ENCODE measurements around the gene GNPNAT1. TPM values are rescaled to one million over a fixed set of nuclear protein-coding genes. Genes with fewer than 3 reads are reported as not detected.
A peak's percentile ranks its signal among the peaks of the same experiment; 100 is the strongest.

GNPNAT1 gene
- total RNA-seq, 2 experiments from 2014 or later = 3.8 to 4.6 TPM

DNA sequence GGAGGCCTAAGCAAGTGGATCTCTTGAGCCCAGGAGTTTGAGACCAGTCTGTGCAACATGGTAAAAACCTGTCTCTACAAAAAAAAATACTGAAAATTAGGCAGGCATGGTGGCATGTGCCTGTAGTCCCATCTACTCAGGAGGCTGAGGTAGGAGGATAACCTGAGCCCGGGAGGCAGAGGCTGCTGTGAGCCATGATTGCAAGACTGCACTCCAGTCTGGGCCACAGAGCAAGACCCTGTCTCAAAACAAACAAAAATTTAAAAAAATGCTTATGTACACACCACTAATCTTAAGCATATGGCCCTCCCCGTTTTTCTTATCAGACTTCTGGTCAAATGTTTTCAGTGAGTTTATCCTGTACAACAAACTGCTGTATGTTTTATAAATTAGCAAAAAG lies 1.7 kb upstream of the GNPNAT1 start:
- Histone ChIP-seq H3K27me3 (ENCODE audit: control insufficient read depth in 1 of 2, insufficient read depth in 2 of 2, low read length in 2 of 2) (no peaks in the 10 kb centered on the region), H3K4me1 (ENCODE audit: insufficient read depth, low read length) (peaks cover 25% of the 10 kb centered on the region), H3K36me3 (ENCODE audit: insufficient read depth, low read length) (no peaks in the 10 kb centered on the region), H3K9me3 (ENCODE audit: control insufficient read depth in 1 of 2, insufficient read depth in 1 of 2, low read length in 2 of 2) (peaks cover 3 to 8% of the 10 kb centered on the region in 2 experiments), H3K4me3 (ENCODE audit: low read length) (no peak overlapping the region), H3K27ac (ENCODE audit: low read depth in 1 of 2, low read length in 2 of 2) (no peak overlapping the region)
- H3K9me3 Mint-ChIP-seq = peaks cover 2% of the 10 kb centered on the region
- TF ChIP-seq, protein P1, sequence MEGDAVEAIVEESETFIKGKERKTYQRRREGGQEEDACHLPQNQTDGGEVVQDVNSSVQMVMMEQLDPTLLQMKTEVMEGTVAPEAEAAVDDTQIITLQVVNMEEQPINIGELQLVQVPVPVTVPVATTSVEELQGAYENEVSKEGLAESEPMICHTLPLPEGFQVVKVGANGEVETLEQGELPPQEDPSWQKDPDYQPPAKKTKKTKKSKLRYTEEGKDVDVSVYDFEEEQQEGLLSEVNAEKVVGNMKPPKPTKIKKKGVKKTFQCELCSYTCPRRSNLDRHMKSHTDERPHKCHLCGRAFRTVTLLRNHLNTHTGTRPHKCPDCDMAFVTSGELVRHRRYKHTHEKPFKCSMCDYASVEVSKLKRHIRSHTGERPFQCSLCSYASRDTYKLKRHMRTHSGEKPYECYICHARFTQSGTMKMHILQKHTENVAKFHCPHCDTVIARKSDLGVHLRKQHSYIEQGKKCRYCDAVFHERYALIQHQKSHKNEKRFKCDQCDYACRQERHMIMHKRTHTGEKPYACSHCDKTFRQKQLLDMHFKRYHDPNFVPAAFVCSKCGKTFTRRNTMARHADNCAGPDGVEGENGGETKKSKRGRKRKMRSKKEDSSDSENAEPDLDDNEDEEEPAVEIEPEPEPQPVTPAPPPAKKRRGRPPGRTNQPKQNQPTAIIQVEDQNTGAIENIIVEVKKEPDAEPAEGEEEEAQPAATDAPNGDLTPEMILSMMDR (IDR thresholded peaks at IDR 0.05) = no peak
- peaks cover 45% of the 10 kb centered on the region for H3K4me1 Mint-ChIP-seq (ENCODE audit: low read depth)
- peak overlapping the region; percentile 42 for H3K4me3 Mint-ChIP-seq
- no peaks in the 10 kb centered on the region for H3K27me3 Mint-ChIP-seq
- H3K36me3 Mint-ChIP-seq (ENCODE audit: low read depth) = no peaks in the 10 kb centered on the region
- ChIA-PET POLR2A (interaction anchor here (3.5 kb wide), 1 partner anchor 241 kb away, joined by 12 read pairs; the partner anchor contains the start of genes GPR137C and TXNDC16), CTCF (no interaction called here)
- DNase-seq (peak in 1 of 14 experiments; percentile 13), ATAC-seq (ENCODE audit: poor library complexity) (no peak)
- intact Hi-C loops (cut with DNase I, micrococcal nuclease) = loop anchor here in 1 of 2 experiments (5.0 to 10.0 kb wide), 2 partner anchors 808 to 1146 kb away; partner anchors contain the start of gene RTRAF
- peak overlapping the region; percentile 21 for H3K27ac Mint-ChIP-seq

GRCh38 chr14:52792097-52792415 lies 649 bp upstream of the GNPNAT1 start:
- ChIA-PET CTCF (no interaction called here), POLR2A (interaction anchor here (1.9 to 3.5 kb wide), 2 partner anchors 238 to 240 kb away, joined by 4 to 12 read pairs; partner anchors contain the start of genes GPR137C and TXNDC16)
- Mint-ChIP-seq H3K27ac (peak overlapping the region; percentile 92), H3K27me3 (no peaks in the 10 kb centered on the region), H3K4me1 (ENCODE audit: low read depth) (peaks cover 50% of the 10 kb centered on the region), H3K9me3 (peaks cover 2% of the 10 kb centered on the region), H3K36me3 (ENCODE audit: low read depth) (peaks cover 2% of the 10 kb centered on the region), H3K4me3 (peak overlapping the region; percentile 94)
- no peaks in the 10 kb centered on the region for H3K36me3 ChIP-seq (ENCODE audit: insufficient read depth, low read length)
- no peak for ATAC-seq (ENCODE audit: poor library complexity)
- H3K27me3 ChIP-seq (ENCODE audit: control insufficient read depth in 1 of 2, insufficient read depth in 2 of 2, low read length in 2 of 2) = no peaks in the 10 kb centered on the region
- H3K4me1 ChIP-seq (ENCODE audit: insufficient read depth, low read length) = peaks cover 21% of the 10 kb centered on the region
- intact Hi-C loops (cut with DNase I, micrococcal nuclease) = loop anchor here in 1 of 2 experiments (5.0 to 10.0 kb wide), 2 partner anchors 807 to 1145 kb away; partner anchors contain the start of gene RTRAF
- TF ChIP-seq, protein P1 (IDR thresholded peaks at IDR 0.05) = no peak
- peak overlapping the region; percentile 60 for H3K4me3 ChIP-seq (ENCODE audit: low read length)
- DNase-seq = no peak
- peaks cover under 1 to 2% of the 10 kb centered on the region in 2 experiments for H3K9me3 ChIP-seq (ENCODE audit: control insufficient read depth in 1 of 2, insufficient read depth in 1 of 2, low read length in 2 of 2)
- H3K27ac ChIP-seq (ENCODE audit: low read depth in 1 of 2, low read length in 2 of 2) = peak overlapping the region; percentile 23 to 78

- intact Hi-C loops (cut with DNase I, micrococcal nuclease) = loop anchor here (1.0 to 10.0 kb wide), 7 partner anchors 60 to 1143 kb away; partner anchors contain the start of genes GPR137C (in 2 of the 2), STYX (in 2 of the 2), TXNDC16 (in 2 of the 2) and DDHD1 (in 1 of the 2)
- ATAC-seq (ENCODE audit: poor library complexity) = no peak
- Histone ChIP-seq H3K27ac (ENCODE audit: low read depth in 1 of 2, low read length in 2 of 2) (peak overlapping the region; percentile 60 to 64), H3K9me3 (ENCODE audit: control insufficient read depth in 1 of 2, insufficient read depth in 1 of 2, low read length in 2 of 2) (no peaks in the 10 kb centered on the region), H3K4me3 (ENCODE audit: low read length) (peak overlapping the region; percentile 95), H3K4me1 (ENCODE audit: insufficient read depth, low read length) (peaks cover 21% of the 10 kb centered on the region), H3K36me3 (ENCODE audit: insufficient read depth, low read length) (no peaks in the 10 kb centered on the region), H3K27me3 (ENCODE audit: control insufficient read depth in 1 of 2, insufficient read depth in 2 of 2, low read length in 2 of 2) (no peaks in the 10 kb centered on the region)
- Mint-ChIP-seq H3K27ac (peak overlapping the region; percentile 92), H3K4me1 (ENCODE audit: low read depth) (peaks cover 51% of the 10 kb centered on the region), H3K36me3 (ENCODE audit: low read depth) (peaks cover 4% of the 10 kb centered on the region), H3K9me3 (no peaks in the 10 kb centered on the region), H3K27me3 (no peaks in the 10 kb centered on the region), H3K4me3 (peak overlapping the region; percentile 94)
- TF ChIP-seq, protein P1 (IDR thresholded peaks at IDR 0.05) = no peak
- ChIA-PET POLR2A (interaction anchor here (0.8 to 3.5 kb wide), 13 partner anchors 14 to 794 kb away, joined by 3 to 12 read pairs (median 4); partner anchors contain the start of genes ERO1A, GPR137C, STYX and TXNDC16), CTCF (interaction anchor here (1.1 to 1.7 kb wide), 2 partner anchors 12 to 49 kb away, joined by 4 read pairs; no protein-coding TSS in a partner anchor)
- DNase-seq = no peak
Observed at GRCh38 chr14:52790756-52791222, 618 bp downstream of the GNPNAT1 start.
